Measurements from ENCODE around the gene TBC1D12.
A peak's percentile ranks its signal among the peaks of the same experiment; 100 is the strongest.

Gene TBC1D12

GRCh38 chr10:94413361-94413760 lies 11.0 kb downstream of the TBC1D12 start:
- H3K27ac ChIP-seq: peak overlapping the region; percentile 12; the same call in 1 of the 2 replicates
- H3K4me1 ChIP-seq (ENCODE audit: low read depth, poor library complexity, severe bottlenecking): peaks cover 31% of the 10 kb centered on the region
- peak overlapping the region; percentile 57 for H3K4me2 ChIP-seq
- no peaks in the 10 kb centered on the region for H4K20me1 ChIP-seq (ENCODE audit: insufficient read depth)
- H2AFZ ChIP-seq (ENCODE audit: low read depth): no peak overlapping the region
- H3K79me2 ChIP-seq (ENCODE audit: insufficient read depth, low read depth): peaks cover 43% of the 10 kb centered on the region; the same call in 1 of the 2 replicates
- H3K9ac ChIP-seq: peak overlapping the region; percentile 4; the same call in 1 of the 2 replicates
- H3K27me3 ChIP-seq (ENCODE audit: insufficient read depth, low read depth): no peaks in the 10 kb centered on the region
- no peaks in the 10 kb centered on the region for H3K36me3 ChIP-seq (ENCODE audit: insufficient read depth)
- TF ChIP-seq CTCF (conservative IDR thresholded peaks at IDR 0.05; ENCODE audit: low read depth, low read length): no peak
- no peak overlapping the region for H3K4me3 ChIP-seq (IDR thresholded peaks at IDR 0.05; ENCODE audit: insufficient read depth, low read depth, low read length)

GRCh38 chr10:94416896-94417295 lies 14.6 kb downstream of the TBC1D12 start:
- Histone ChIP-seq H3K27ac (no peak overlapping the region), H3K4me1 (ENCODE audit: low read depth, poor library complexity, severe bottlenecking) (peaks cover 24% of the 10 kb centered on the region), H3K4me2 (no peak overlapping the region), H4K20me1 (ENCODE audit: insufficient read depth) (peaks cover 3% of the 10 kb centered on the region; the same call in 1 of the 2 replicates), H3K27me3 (ENCODE audit: insufficient read depth, low read depth) (no peaks in the 10 kb centered on the region), H3K79me2 (ENCODE audit: insufficient read depth, low read depth) (peaks cover 47% of the 10 kb centered on the region; the same call in 1 of the 2 replicates), H3K4me3 (IDR thresholded peaks at IDR 0.05; ENCODE audit: insufficient read depth, low read depth, low read length) (no peak overlapping the region), H3K9ac (no peak overlapping the region), H3K36me3 (ENCODE audit: insufficient read depth) (no peaks in the 10 kb centered on the region), H2AFZ (ENCODE audit: low read depth) (no peak overlapping the region)
- TF ChIP-seq CTCF (conservative IDR thresholded peaks at IDR 0.05; ENCODE audit: low read depth, low read length): no peak

- H3K9ac ChIP-seq: no peak overlapping the region
- H4K20me1 ChIP-seq (ENCODE audit: insufficient read depth): peaks cover 3% of the 10 kb centered on the region; the same call in 1 of the 2 replicates
- H3K36me3 ChIP-seq (ENCODE audit: insufficient read depth): no peaks in the 10 kb centered on the region
- no peak overlapping the region for H3K27ac ChIP-seq
- no peak overlapping the region for H3K4me2 ChIP-seq
- H3K79me2 ChIP-seq (ENCODE audit: insufficient read depth, low read depth): peaks cover 43% of the 10 kb centered on the region; the same call in 1 of the 2 replicates
- no peak for TF ChIP-seq CTCF (conservative IDR thresholded peaks at IDR 0.05; ENCODE audit: low read depth, low read length)
- H3K4me1 ChIP-seq (ENCODE audit: low read depth, poor library complexity, severe bottlenecking): peaks cover 21% of the 10 kb centered on the region
- no peak overlapping the region for H3K4me3 ChIP-seq (IDR thresholded peaks at IDR 0.05; ENCODE audit: insufficient read depth, low read depth, low read length)
- no peaks in the 10 kb centered on the region for H3K27me3 ChIP-seq (ENCODE audit: insufficient read depth, low read depth)
- no peak overlapping the region for H2AFZ ChIP-seq (ENCODE audit: low read depth)
These were observed 15.0 kb downstream of the TBC1D12 start for GRCh38 chr10:94417321-94417720.

GRCh38 chr10:94420516-94420915 lies 18.2 kb downstream of the TBC1D12 start:
- no peak overlapping the region for H3K4me2 ChIP-seq
- H3K79me2 ChIP-seq (ENCODE audit: insufficient read depth, low read depth): peaks cover 39% of the 10 kb centered on the region; the same call in 1 of the 2 replicates
- no peak for TF ChIP-seq CTCF (conservative IDR thresholded peaks at IDR 0.05; ENCODE audit: low read depth, low read length)

More at GRCh38 chr10:94420516-94420915, 18.2 kb downstream of the TBC1D12 start:
- no peak overlapping the region for H2AFZ ChIP-seq (ENCODE audit: low read depth)
- H3K36me3 ChIP-seq (ENCODE audit: insufficient read depth): no peaks in the 10 kb centered on the region
- H3K9ac ChIP-seq: no peak overlapping the region
- peaks cover 3% of the 10 kb centered on the region for H3K4me1 ChIP-seq (ENCODE audit: low read depth, poor library complexity, severe bottlenecking)
- H3K4me3 ChIP-seq (IDR thresholded peaks at IDR 0.05; ENCODE audit: insufficient read depth, low read depth, low read length): no peak overlapping the region
- H3K27me3 ChIP-seq (ENCODE audit: insufficient read depth, low read depth): no peaks in the 10 kb centered on the region
- H3K27ac ChIP-seq: no peak overlapping the region
- H4K20me1 ChIP-seq (ENCODE audit: insufficient read depth): peaks cover 3% of the 10 kb centered on the region; the same call in 1 of the 2 replicates
